Left hindlimb (tissue), 1 donor: Measurements from ENCODE around the gene TCF19.

Experiments
- DNase-seq: peaks from one replicate; pipeline ENCODE4 v3.0.0-alpha.2; 2018

The TCF19 gene

GRCh38 chr6:31158140-31158862 is at the start of gene TCF19:
Gene TCF19 (plus strand): TSS chr6:31158589. CDS start chr6:31159470, 881 bp downstream.
- DNase-seq: peak; percentile 100

- no peak for DNase-seq
These were observed 47.4 kb upstream of the TCF19 start for GRCh38 chr6:31110825-31111582.

GRCh38 chr6:31111712-31112111 is 46.7 kb upstream of the TCF19 start:
- DNase-seq: no peak

GRCh38 chr6:31112478-31112877 is 45.9 kb upstream of the TCF19 start, which contains the start of gene C6orf15:
Gene C6orf15 (minus strand): TSS chr6:31112575. CDS start chr6:31112555, 20 bp downstream.
- DNase-seq: no peak

- peak; percentile 67 for DNase-seq
These were observed 44.4 kb upstream of the TCF19 start for GRCh38 chr6:31113861-31114540.

- DNase-seq: peak; percentile 78
These were observed 43.9 kb upstream of the TCF19 start, which contains the start of gene PSORS1C1 for GRCh38 chr6:31114541-31114878. Gene PSORS1C1 (plus strand): TSS chr6:31114800. CDS start chr6:31129633, 14,833 bp downstream.

- no peak for DNase-seq
These were observed 43.2 kb upstream of the TCF19 start for GRCh38 chr6:31114970-31115849.

- no peak for DNase-seq
These were observed 42.3 kb upstream of the TCF19 start for GRCh38 chr6:31115941-31116560.

- DNase-seq: no peak
These were observed 41.6 kb upstream of the TCF19 start for GRCh38 chr6:31116661-31117385.

- DNase-seq: no peak
These were observed 40.2 kb upstream of the TCF19 start for GRCh38 chr6:31118178-31118577.

- no peak for DNase-seq
These were observed 38.1 kb upstream of the TCF19 start, which contains the start of gene CDSN for GRCh38 chr6:31120151-31120915. Gene CDSN (minus strand): TSS chr6:31120446. CDS start chr6:31120419, 27 bp downstream.

GRCh38 chr6:31121131-31121790 is 37.1 kb upstream of the TCF19 start:
- no peak for DNase-seq

GRCh38 chr6:31122791-31123706 is 35.3 kb upstream of the TCF19 start:
- peak; percentile 83 for DNase-seq

- peak; percentile 77 for DNase-seq
These were observed 33.2 kb upstream of the TCF19 start for GRCh38 chr6:31125162-31125561.

GRCh38 chr6:31125586-31126363 is 32.6 kb upstream of the TCF19 start:
- no peak for DNase-seq

GRCh38 chr6:31126396-31127175 is 31.8 kb upstream of the TCF19 start:
- DNase-seq: peak; percentile 13

GRCh38 chr6:31128093-31128676 is 30.2 kb upstream of the TCF19 start:
- DNase-seq: no peak
